Measurements from ENCODE around the gene TBX18.

Gene TBX18

DNA sequence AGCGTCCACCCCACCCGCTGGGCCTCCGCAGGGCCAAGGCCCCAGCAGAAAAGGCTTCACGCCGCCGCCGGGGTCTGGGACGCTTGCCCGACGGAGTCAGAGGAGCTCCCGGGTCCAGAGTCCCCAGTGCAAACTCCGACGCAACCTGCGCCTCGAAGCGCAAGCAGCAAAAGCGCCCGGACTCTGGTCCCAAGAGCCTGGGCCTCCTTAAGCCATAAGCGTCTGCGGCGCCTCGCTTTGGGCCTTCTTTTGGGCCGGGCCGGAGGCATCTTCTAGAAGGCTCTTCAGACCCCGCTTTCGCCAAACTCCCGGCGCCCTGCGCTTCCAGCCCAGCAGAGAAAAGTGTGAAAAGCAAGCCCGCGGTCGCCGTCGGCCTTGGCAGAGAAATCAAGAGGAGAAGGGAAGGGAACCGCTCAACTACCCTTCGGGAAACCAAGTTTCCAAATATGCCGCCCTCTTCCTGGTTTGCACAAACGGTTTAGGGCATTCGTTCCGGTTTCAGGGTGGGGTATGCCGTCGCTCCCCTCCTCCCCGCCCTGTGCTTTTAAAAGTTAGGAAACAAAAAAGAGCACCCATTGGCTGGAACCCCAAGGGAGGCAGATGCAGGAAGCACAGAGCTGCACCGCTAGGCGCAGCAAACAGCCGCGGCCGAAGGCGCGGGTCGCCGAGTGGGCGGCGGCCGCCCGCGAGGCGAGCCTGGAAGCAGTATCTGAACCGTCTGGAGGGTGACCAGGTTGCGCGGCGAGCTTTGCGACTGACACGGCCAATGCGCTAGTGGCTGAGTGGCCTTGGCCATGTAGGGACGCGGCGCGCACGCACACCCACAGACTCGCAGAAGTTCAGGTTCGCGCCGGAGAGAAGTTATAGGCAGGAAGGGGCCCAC lies 1.2 kb downstream of the TBX18 start:
- H3K36me3 ChIP-seq (ENCODE audit: control insufficient read depth, insufficient read depth, low read length): no peaks in the 10 kb centered on the region
- no peak overlapping the region for H2BK120ac ChIP-seq (ENCODE audit: low read depth, low read length)
- no peak overlapping the region for H4K5ac ChIP-seq (ENCODE audit: low read length)
- no peaks in the 10 kb centered on the region for H3K4me1 ChIP-seq (ENCODE audit: control insufficient read depth, low read depth, low read length)
- H3K79me2 ChIP-seq (ENCODE audit: control insufficient read depth, insufficient read depth, low read length): no peaks in the 10 kb centered on the region
- DNase-seq: peak; percentile 44
- no peak overlapping the region for H2BK15ac ChIP-seq (replicated peaks; ENCODE audit: low read depth)
- peaks cover 38% of the 10 kb centered on the region for H3K27me3 ChIP-seq (ENCODE audit: insufficient read depth, low read length, poor library complexity)
- peak overlapping the region; percentile 32 for H3K9ac ChIP-seq (ENCODE audit: low read length)
- no peak overlapping the region for H3K18ac ChIP-seq (ENCODE audit: low read length)
- WGBS (ENCODE audit: extremely low coverage, insufficient coverage, low lambda C conversion rate): no CpG with 5 or more reads among the region's 74 CpGs
- no peak overlapping the region for H2AK5ac ChIP-seq (ENCODE audit: low read length)
- peak overlapping the region; percentile 62 for H3K56ac ChIP-seq (ENCODE audit: low read length)
- peak overlapping the region; percentile 76 for H3K4me2 ChIP-seq (ENCODE audit: low read length)
- H3K4ac ChIP-seq (ENCODE audit: low read depth, low read length): no peak overlapping the region
- no peaks in the 10 kb centered on the region for H3K79me1 ChIP-seq (ENCODE audit: low read length)
- no peak overlapping the region for H3K27ac ChIP-seq (ENCODE audit: low read depth, low read length)
- H3K4me3 ChIP-seq (ENCODE audit: low read length): no peak overlapping the region
- no peak overlapping the region for H2BK5ac ChIP-seq (ENCODE audit: low read length)
- no peak overlapping the region for H3K23ac ChIP-seq (ENCODE audit: low read length)
- no peak overlapping the region for H4K8ac ChIP-seq (ENCODE audit: low read depth, low read length)

DNA sequence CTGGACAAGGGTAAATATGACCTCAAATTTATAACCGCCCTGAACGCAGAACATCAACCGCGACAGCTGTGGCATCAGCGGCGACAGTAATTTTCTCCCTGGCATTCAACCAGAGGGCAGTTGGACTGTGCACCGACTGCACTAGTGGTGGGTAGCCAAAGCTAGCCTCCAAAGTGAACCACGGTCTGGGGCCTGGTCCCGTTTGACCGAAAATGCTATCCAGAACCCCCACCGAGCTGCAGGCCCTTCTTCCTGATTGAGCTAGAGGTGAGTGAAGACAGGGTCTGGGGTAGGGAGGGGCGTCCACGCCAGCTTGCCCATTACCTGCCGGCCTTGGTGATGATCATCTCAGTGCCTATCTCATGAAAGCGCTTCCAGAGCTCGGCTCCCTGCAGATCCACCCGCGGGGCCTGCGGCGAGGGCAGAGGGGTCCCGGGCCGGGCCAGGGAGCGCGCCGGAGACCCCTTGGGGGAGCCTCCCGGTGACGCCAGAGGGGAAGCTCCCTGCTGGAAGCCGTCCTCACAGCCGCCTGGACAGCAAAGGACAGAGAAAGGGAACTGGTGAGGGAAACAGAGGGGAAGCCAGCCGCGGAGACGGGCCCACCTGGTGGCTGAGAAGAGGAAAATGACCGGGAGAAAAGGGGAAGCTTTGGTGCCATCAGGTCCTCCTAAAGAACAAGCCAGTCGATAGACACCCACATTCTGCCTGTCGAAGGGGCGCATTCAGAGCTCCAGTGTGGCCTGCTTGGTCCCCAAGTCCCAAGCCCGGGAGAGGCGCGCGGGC lies 2.0 kb downstream of the TBX18 start:
- H3K18ac ChIP-seq (ENCODE audit: low read length): no peak overlapping the region
- WGBS (ENCODE audit: extremely low coverage, insufficient coverage, low lambda C conversion rate): no CpG with 5 or more reads among the region's 40 CpGs
- no peak overlapping the region for H3K4me3 ChIP-seq (ENCODE audit: low read length)
- H3K79me2 ChIP-seq (ENCODE audit: control insufficient read depth, insufficient read depth, low read length): no peaks in the 10 kb centered on the region
- H2BK15ac ChIP-seq (replicated peaks; ENCODE audit: low read depth): no peak overlapping the region
- no peak overlapping the region for H4K5ac ChIP-seq (ENCODE audit: low read length)
- no peaks in the 10 kb centered on the region for H3K36me3 ChIP-seq (ENCODE audit: control insufficient read depth, insufficient read depth, low read length)
- H3K56ac ChIP-seq (ENCODE audit: low read length): no peak overlapping the region
- peak; percentile 73 for DNase-seq
- H2BK120ac ChIP-seq (ENCODE audit: low read depth, low read length): no peak overlapping the region
- no peaks in the 10 kb centered on the region for H3K4me1 ChIP-seq (ENCODE audit: control insufficient read depth, low read depth, low read length)
- no peak overlapping the region for H2AK5ac ChIP-seq (ENCODE audit: low read length)
- no peak overlapping the region for H3K9ac ChIP-seq (ENCODE audit: low read length)
- no peak overlapping the region for H3K4ac ChIP-seq (ENCODE audit: low read depth, low read length)
- H3K4me2 ChIP-seq (ENCODE audit: low read length): peak overlapping the region; percentile 49
- H3K79me1 ChIP-seq (ENCODE audit: low read length): no peaks in the 10 kb centered on the region
- H3K23ac ChIP-seq (ENCODE audit: low read length): peak overlapping the region; percentile 85
- H2BK5ac ChIP-seq (ENCODE audit: low read length): no peak overlapping the region
- peaks cover 30% of the 10 kb centered on the region for H3K27me3 ChIP-seq (ENCODE audit: insufficient read depth, low read length, poor library complexity)
- no peak overlapping the region for H3K27ac ChIP-seq (ENCODE audit: low read depth, low read length)
- H4K8ac ChIP-seq (ENCODE audit: low read depth, low read length): no peak overlapping the region

DNA sequence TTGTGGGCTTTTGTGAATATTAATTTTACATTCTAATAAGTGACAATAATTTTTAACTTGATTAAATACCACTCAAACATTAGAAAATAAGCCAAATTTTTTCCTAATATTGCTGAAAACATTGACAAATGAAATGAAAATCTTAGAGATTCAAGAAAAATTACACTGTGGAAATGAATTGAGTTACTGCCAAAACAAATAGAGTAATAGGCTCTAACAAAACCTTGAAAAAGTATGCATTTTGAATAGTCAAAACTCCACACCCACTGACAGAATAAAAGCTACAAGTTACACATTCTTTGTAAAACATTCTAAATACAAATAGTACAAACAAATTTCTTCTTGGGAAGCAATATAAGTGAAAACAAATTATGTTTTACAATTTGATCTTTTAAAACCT lies 5.9 kb downstream of the TBX18 start:
- H3K4me3 ChIP-seq (ENCODE audit: low read length): no peak overlapping the region
- H3K79me2 ChIP-seq (ENCODE audit: control insufficient read depth, insufficient read depth, low read length): no peaks in the 10 kb centered on the region
- no peak overlapping the region for H2BK5ac ChIP-seq (ENCODE audit: low read length)
- no peak overlapping the region for H3K18ac ChIP-seq (ENCODE audit: low read length)
- no peak overlapping the region for H3K4me2 ChIP-seq (ENCODE audit: low read length)
- no peak overlapping the region for H2BK15ac ChIP-seq (replicated peaks; ENCODE audit: low read depth)
- no peaks in the 10 kb centered on the region for H3K4me1 ChIP-seq (ENCODE audit: control insufficient read depth, low read depth, low read length)
- H3K27me3 ChIP-seq (ENCODE audit: insufficient read depth, low read length, poor library complexity): peaks cover 13% of the 10 kb centered on the region
- no peak overlapping the region for H3K9ac ChIP-seq (ENCODE audit: low read length)
- H3K79me1 ChIP-seq (ENCODE audit: low read length): no peaks in the 10 kb centered on the region
- H2AK5ac ChIP-seq (ENCODE audit: low read length): no peak overlapping the region
- H2BK120ac ChIP-seq (ENCODE audit: low read depth, low read length): no peak overlapping the region
- no peak overlapping the region for H4K8ac ChIP-seq (ENCODE audit: low read depth, low read length)
- H3K27ac ChIP-seq (ENCODE audit: low read depth, low read length): no peak overlapping the region
- no peak overlapping the region for H3K23ac ChIP-seq (ENCODE audit: low read length)
- no peak overlapping the region for H3K4ac ChIP-seq (ENCODE audit: low read depth, low read length)
- H3K56ac ChIP-seq (ENCODE audit: low read length): no peak overlapping the region
- no peak for DNase-seq
- H3K36me3 ChIP-seq (ENCODE audit: control insufficient read depth, insufficient read depth, low read length): no peaks in the 10 kb centered on the region
- no peak overlapping the region for H4K5ac ChIP-seq (ENCODE audit: low read length)

DNA sequence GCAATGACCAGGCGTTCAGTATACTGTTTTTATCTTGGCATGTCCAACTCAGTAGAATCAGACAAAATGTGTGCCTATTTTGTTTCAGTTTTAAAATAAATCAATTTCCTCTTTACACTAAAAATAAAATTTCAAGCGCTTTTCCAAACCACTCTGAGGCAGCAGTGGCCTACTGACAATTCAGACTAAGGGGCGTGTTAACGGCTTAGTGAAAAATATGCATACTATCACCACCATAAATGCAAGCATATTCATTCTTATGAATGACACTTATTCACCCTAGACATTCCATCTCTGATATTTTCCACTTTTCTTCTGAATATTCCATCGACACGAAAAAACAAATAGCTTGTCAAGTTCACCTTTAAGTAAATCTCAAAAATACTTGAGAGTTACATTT lies 7.5 kb downstream of the TBX18 start:
- Histone ChIP-seq H4K8ac (ENCODE audit: low read depth, low read length) (no peak overlapping the region), H3K4me3 (ENCODE audit: low read length) (no peak overlapping the region), H2AK5ac (ENCODE audit: low read length) (no peak overlapping the region), H3K9ac (ENCODE audit: low read length) (no peak overlapping the region), H3K23ac (ENCODE audit: low read length) (no peak overlapping the region), H3K27me3 (ENCODE audit: insufficient read depth, low read length, poor library complexity) (no peaks in the 10 kb centered on the region), H2BK5ac (ENCODE audit: low read length) (no peak overlapping the region), H2BK15ac (replicated peaks; ENCODE audit: low read depth) (no peak overlapping the region), H3K4ac (ENCODE audit: low read depth, low read length) (no peak overlapping the region), H3K79me1 (ENCODE audit: low read length) (no peaks in the 10 kb centered on the region), H3K18ac (ENCODE audit: low read length) (no peak overlapping the region), H3K56ac (ENCODE audit: low read length) (no peak overlapping the region), H4K5ac (ENCODE audit: low read length) (no peak overlapping the region), H2BK120ac (ENCODE audit: low read depth, low read length) (no peak overlapping the region), H3K4me1 (ENCODE audit: control insufficient read depth, low read depth, low read length) (no peaks in the 10 kb centered on the region), H3K79me2 (ENCODE audit: control insufficient read depth, insufficient read depth, low read length) (no peaks in the 10 kb centered on the region), H3K27ac (ENCODE audit: low read depth, low read length) (no peak overlapping the region), H3K4me2 (ENCODE audit: low read length) (no peak overlapping the region), H3K36me3 (ENCODE audit: control insufficient read depth, insufficient read depth, low read length) (no peaks in the 10 kb centered on the region)
- WGBS (ENCODE audit: extremely low coverage, insufficient coverage, low lambda C conversion rate): 100% methylated on average over 2 of the region's 6 CpGs
- DNase-seq: no peak

DNA sequence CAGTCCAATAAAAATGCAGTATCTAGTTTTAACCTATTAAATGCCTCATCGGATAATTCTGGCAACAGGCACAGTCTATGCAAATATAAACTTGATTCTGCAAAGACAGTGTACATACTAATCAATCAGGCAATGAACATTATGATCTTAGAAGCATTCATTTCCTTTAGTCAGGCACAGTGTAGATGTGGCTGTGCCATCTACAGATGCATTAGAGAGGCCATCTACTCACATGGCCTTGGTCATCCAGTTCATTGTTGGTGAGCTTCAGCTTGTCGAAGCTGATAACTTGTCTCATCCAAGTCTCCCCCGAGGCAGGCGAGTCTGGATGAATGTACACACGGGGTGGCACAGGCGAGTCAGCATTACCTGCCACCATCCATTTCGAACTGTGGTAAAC lies 7.9 kb downstream of the TBX18 start:
- H3K79me2 ChIP-seq (ENCODE audit: control insufficient read depth, insufficient read depth, low read length): no peaks in the 10 kb centered on the region
- no peak overlapping the region for H3K56ac ChIP-seq (ENCODE audit: low read length)
- H3K9ac ChIP-seq (ENCODE audit: low read length): no peak overlapping the region
- no CpG with 5 or more reads among the region's 7 CpGs for WGBS (ENCODE audit: extremely low coverage, insufficient coverage, low lambda C conversion rate)
- H3K4me2 ChIP-seq (ENCODE audit: low read length): no peak overlapping the region
- no peak overlapping the region for H4K8ac ChIP-seq (ENCODE audit: low read depth, low read length)
- H3K4ac ChIP-seq (ENCODE audit: low read depth, low read length): no peak overlapping the region
- no peak overlapping the region for H2BK15ac ChIP-seq (replicated peaks; ENCODE audit: low read depth)
- no peak overlapping the region for H2BK120ac ChIP-seq (ENCODE audit: low read depth, low read length)
- no peak overlapping the region for H3K18ac ChIP-seq (ENCODE audit: low read length)
- H3K4me1 ChIP-seq (ENCODE audit: control insufficient read depth, low read depth, low read length): no peaks in the 10 kb centered on the region
- H3K79me1 ChIP-seq (ENCODE audit: low read length): no peaks in the 10 kb centered on the region
- no peaks in the 10 kb centered on the region for H3K36me3 ChIP-seq (ENCODE audit: control insufficient read depth, insufficient read depth, low read length)
- no peak overlapping the region for H4K5ac ChIP-seq (ENCODE audit: low read length)
- H2BK5ac ChIP-seq (ENCODE audit: low read length): no peak overlapping the region
- no peak overlapping the region for H3K23ac ChIP-seq (ENCODE audit: low read length)
- no peak overlapping the region for H3K4me3 ChIP-seq (ENCODE audit: low read length)
- no peak for DNase-seq
- no peaks in the 10 kb centered on the region for H3K27me3 ChIP-seq (ENCODE audit: insufficient read depth, low read length, poor library complexity)
- H2AK5ac ChIP-seq (ENCODE audit: low read length): no peak overlapping the region
- H3K27ac ChIP-seq (ENCODE audit: low read depth, low read length): no peak overlapping the region

Data from mesendoderm (in vitro differentiated cells).